Measurements from ENCODE around the gene GIMAP5. TPM values are rescaled to one million over a fixed set of nuclear protein-coding genes. Genes with fewer than 3 reads are reported as not detected.

Gene GIMAP5
- total and polyA plus RNA-seq, 2 of the 13 experiments (the other 11 are each of a cell fraction or from before 2014, with no cell fraction given), result not detected

GRCh38 chr7:150769768-150770167, 32.5 kb downstream of the GIMAP5 start (continued):
- TF ChIP-seq, protein P1, sequence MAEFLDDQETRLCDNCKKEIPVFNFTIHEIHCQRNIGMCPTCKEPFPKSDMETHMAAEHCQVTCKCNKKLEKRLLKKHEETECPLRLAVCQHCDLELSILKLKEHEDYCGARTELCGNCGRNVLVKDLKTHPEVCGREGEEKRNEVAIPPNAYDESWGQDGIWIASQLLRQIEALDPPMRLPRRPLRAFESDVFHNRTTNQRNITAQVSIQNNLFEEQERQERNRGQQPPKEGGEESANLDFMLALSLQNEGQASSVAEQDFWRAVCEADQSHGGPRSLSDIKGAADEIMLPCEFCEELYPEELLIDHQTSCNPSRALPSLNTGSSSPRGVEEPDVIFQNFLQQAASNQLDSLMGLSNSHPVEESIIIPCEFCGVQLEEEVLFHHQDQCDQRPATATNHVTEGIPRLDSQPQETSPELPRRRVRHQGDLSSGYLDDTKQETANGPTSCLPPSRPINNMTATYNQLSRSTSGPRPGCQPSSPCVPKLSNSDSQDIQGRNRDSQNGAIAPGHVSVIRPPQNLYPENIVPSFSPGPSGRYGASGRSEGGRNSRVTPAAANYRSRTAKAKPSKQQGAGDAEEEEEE (CRISPR knock-in tag; IDR thresholded peaks at IDR 0.05; ENCODE audit: borderline replicate concordance), result no peak
- TF ChIP-seq, protein P2, sequence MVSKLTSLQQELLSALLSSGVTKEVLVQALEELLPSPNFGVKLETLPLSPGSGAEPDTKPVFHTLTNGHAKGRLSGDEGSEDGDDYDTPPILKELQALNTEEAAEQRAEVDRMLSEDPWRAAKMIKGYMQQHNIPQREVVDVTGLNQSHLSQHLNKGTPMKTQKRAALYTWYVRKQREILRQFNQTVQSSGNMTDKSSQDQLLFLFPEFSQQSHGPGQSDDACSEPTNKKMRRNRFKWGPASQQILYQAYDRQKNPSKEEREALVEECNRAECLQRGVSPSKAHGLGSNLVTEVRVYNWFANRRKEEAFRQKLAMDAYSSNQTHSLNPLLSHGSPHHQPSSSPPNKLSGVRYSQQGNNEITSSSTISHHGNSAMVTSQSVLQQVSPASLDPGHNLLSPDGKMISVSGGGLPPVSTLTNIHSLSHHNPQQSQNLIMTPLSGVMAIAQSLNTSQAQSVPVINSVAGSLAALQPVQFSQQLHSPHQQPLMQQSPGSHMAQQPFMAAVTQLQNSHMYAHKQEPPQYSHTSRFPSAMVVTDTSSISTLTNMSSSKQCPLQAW (CRISPR knock-in tag; IDR thresholded peaks at IDR 0.05), result 0 out of 2 replicates have a peak, but pooled peaks have one; percentile 49
- TF ChIP-seq SYNCRIP (IDR thresholded peaks at IDR 0.05; ENCODE audit: insufficient read depth, low read depth, low read length), result no peak
- TF ChIP-seq SMAD1 (CRISPR knock-in tag; IDR thresholded peaks at IDR 0.05; ENCODE audit: borderline replicate concordance, low read depth), result no peak
- peak; percentile 61 for TF ChIP-seq CEBPG (CRISPR knock-in tag; IDR thresholded peaks at IDR 0.05)
- no peak for TF ChIP-seq ATF4 (CRISPR knock-in tag; IDR thresholded peaks at IDR 0.05)
- TF ChIP-seq GATAD2A (CRISPR knock-in tag; IDR thresholded peaks at IDR 0.05), result 0 out of 2 replicates have a peak, but pooled peaks have one; percentile 25
- TF ChIP-seq DPF2 (CRISPR knock-in tag; IDR thresholded peaks at IDR 0.05; ENCODE audit: borderline replicate concordance, low read depth), result no peak
- TF ChIP-seq ATM (IDR thresholded peaks at IDR 0.05; ENCODE audit: borderline replicate concordance), result no peak
- TF ChIP-seq ZNF282 (IDR thresholded peaks at IDR 0.05; ENCODE audit: partially characterized antibody), result no peak
- TF ChIP-seq NFYB (CRISPR knock-in tag; IDR thresholded peaks at IDR 0.05), result no peak
- no peak for TF ChIP-seq SRF (IDR thresholded peaks at IDR 0.05; ENCODE audit: low read depth, low read length)
- TF ChIP-seq IKZF1 (IDR thresholded peaks at IDR 0.05), result no peak
- TF ChIP-seq, protein P3, sequence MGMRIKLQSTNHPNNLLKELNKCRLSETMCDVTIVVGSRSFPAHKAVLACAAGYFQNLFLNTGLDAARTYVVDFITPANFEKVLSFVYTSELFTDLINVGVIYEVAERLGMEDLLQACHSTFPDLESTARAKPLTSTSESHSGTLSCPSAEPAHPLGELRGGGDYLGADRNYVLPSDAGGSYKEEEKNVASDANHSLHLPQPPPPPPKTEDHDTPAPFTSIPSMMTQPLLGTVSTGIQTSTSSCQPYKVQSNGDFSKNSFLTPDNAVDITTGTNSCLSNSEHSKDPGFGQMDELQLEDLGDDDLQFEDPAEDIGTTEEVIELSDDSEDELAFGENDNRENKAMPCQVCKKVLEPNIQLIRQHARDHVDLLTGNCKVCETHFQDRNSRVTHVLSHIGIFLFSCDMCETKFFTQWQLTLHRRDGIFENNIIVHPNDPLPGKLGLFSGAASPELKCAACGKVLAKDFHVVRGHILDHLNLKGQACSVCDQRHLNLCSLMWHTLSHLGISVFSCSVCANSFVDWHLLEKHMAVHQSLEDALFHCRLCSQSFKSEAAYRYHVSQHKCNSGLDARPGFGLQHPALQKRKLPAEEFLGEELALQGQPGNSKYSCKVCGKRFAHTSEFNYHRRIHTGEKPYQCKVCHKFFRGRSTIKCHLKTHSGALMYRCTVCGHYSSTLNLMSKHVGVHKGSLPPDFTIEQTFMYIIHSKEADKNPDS (CRISPR knock-in tag; IDR thresholded peaks at IDR 0.05), result no peak
- no peak for TF ChIP-seq SUZ12 (IDR thresholded peaks at IDR 0.05; ENCODE audit: low read depth, low read length)
- TF ChIP-seq MTA1 (CRISPR knock-in tag; IDR thresholded peaks at IDR 0.05; ENCODE audit: borderline replicate concordance), result no peak
- TF ChIP-seq HOXD1 (CRISPR knock-in tag; IDR thresholded peaks at IDR 0.05), result no peak
- TF ChIP-seq ZBTB10 (CRISPR knock-in tag; IDR thresholded peaks at IDR 0.05; ENCODE audit: borderline replicate concordance), result no peak
- TF ChIP-seq MBNL3 (CRISPR knock-in tag; conservative IDR thresholded peaks at IDR 0.05), result no peak
- TF ChIP-seq FOXM1 (CRISPR knock-in tag; IDR thresholded peaks at IDR 0.05), result no peak
- no peak for TF ChIP-seq ZBTB43 (CRISPR knock-in tag; conservative IDR thresholded peaks at IDR 0.05)
